Chondrocyte (in vitro differentiated cells): Measurements from ENCODE around the gene TPGS2. TPM values are rescaled to one million over a fixed set of nuclear protein-coding genes. Genes with fewer than 3 reads are reported as not detected.

ENCODE experiments used
- DNase-seq: peaks from one replicate; pipeline ENCODE4 v3.0.0; 2021; ENCODE audit warnings: mixed read lengths, low spot score
- H3K27ac Mint-ChIP-seq: one replicate; pipeline ENCODE4 v1.8.0; 2021; ENCODE audit warnings: mild to moderate bottlenecking, moderate library complexity, mixed read lengths; ENCODE audit not compliant: unreplicated experiment
- H3K27me3 Mint-ChIP-seq: 2 replicates; pipeline ENCODE4 v1.8.0; 2021; ENCODE audit warnings: low read depth, mixed read lengths
- H3K36me3 Mint-ChIP-seq: 2 replicates; pipeline ENCODE4 v1.8.0; 2021; ENCODE audit warnings: low read depth, mixed read lengths
- H3K4me1 Mint-ChIP-seq: 2 replicates; pipeline ENCODE4 v1.8.0; 2021; ENCODE audit warnings: low read depth, mild to moderate bottlenecking, mixed read lengths
- H3K4me3 Mint-ChIP-seq: one replicate; pipeline ENCODE4 v1.8.0; 2021; ENCODE audit warnings: mild to moderate bottlenecking, moderate library complexity, mixed read lengths; ENCODE audit not compliant: unreplicated experiment
- H3K9me3 Mint-ChIP-seq: 2 replicates; pipeline ENCODE4 v1.8.0; 2021; ENCODE audit warnings: low read depth, mixed read lengths
- CTCF ChIP-seq: fragments of 200-600 bp; sonication (generic); IDR thresholded peaks from 2 replicates; pipeline ENCODE4 v1.5.0; 2021; ENCODE audit warnings: antibody characterized with exemption, mild to moderate bottlenecking, moderate library complexity
- total RNA-seq: library from RNA; stranded (reverse); gene quantifications from 3 replicates; pipeline ENCODE4 v1.2.1, GENCODE V29; 2021

The TPGS2 gene
- total RNA-seq, 1 donor from 2014 or later: 111 TPM

GRCh38 chr18:36744261-36744876 is 84.4 kb downstream of the TPGS2 start:
- DNase-seq: no peak
- Mint-ChIP-seq H3K27me3 (peaks cover 7% of the 10 kb centered on the region), H3K4me1 (no peaks in the 10 kb centered on the region), H3K4me3 (no peak overlapping the region), H3K27ac (no peak overlapping the region), H3K9me3 (no peaks in the 10 kb centered on the region), H3K36me3 (peaks cover 7% of the 10 kb centered on the region)
- no peak for TF ChIP-seq CTCF

Other genes starting within 250 kb of the TPGS2 start
- 6.3 to 10.4 TPM (median 6.3 TPM) in 3 replicates for gene KIAA1328, start 125 bp upstream of the TPGS2 start, total RNA-seq